Liver (tissue), 9 donors: Measurements from ENCODE around the gene TMEM218. TPM values are rescaled to one million over a fixed set of nuclear protein-coding genes. Genes with fewer than 3 reads are reported as not detected.

Source experiments
- DNase-seq: peaks from one replicate; pipeline ENCODE4 v3.0.0-alpha.2; 2017; ENCODE audit warnings: low spot score
- H3K27ac ChIP-seq, 2 donors: one replicate each; pipeline ENCODE4 v1.7.0; 2013; ENCODE audit warnings: inconsistent platforms in 2 of 2, low read length in 2 of 2, control low read depth in 1 of 2, low read depth in 1 of 2, mild to moderate bottlenecking in 1 of 2
- H3K27me3 ChIP-seq, 4 donors: one replicate each; pipeline versions ENCODE4 v1.6.1 to v1.7.0; 2013; ENCODE audit warnings: low read length in 3 of 4, inconsistent platforms in 1 of 4, mild to moderate bottlenecking in 1 of 4, moderate library complexity in 1 of 4; ENCODE audit not compliant: control insufficient read depth in 4 of 4, insufficient read depth in 4 of 4
- H3K36me3 ChIP-seq, 4 donors: one replicate each; pipeline versions ENCODE4 v1.6.1 to v1.7.0; 2013; ENCODE audit warnings: low read length in 3 of 4, mild to moderate bottlenecking in 3 of 4, low read depth in 1 of 4, moderate library complexity in 1 of 4; ENCODE audit not compliant: control insufficient read depth in 4 of 4, insufficient read depth in 3 of 4
- H3K4me1 ChIP-seq, 4 donors: one replicate each; pipeline versions ENCODE4 v1.6.1 to v1.7.0; 2013; ENCODE audit warnings: low read length in 3 of 4, mild to moderate bottlenecking in 3 of 4, moderate library complexity in 1 of 4; ENCODE audit not compliant: control insufficient read depth in 4 of 4, insufficient read depth in 4 of 4
- H3K4me3 ChIP-seq, 3 donors: one replicate each; pipeline versions ENCODE4 v1.6.1 to v1.7.0; 2013; ENCODE audit warnings: low read length in 3 of 3, control low read depth in 1 of 3, low read depth in 1 of 3, mild to moderate bottlenecking in 1 of 3
- H3K9ac ChIP-seq, 2 donors: one replicate each; pipeline ENCODE4 v1.7.0; 2013; ENCODE audit warnings: low read length in 2 of 2, mild to moderate bottlenecking in 2 of 2, moderate library complexity in 2 of 2, control low read depth in 1 of 2, low read depth in 1 of 2
- H3K9me3 ChIP-seq, 4 donors: one replicate each; pipeline versions ENCODE4 v1.6.1 to v1.7.0; 2013; ENCODE audit warnings: low read length in 3 of 4; ENCODE audit not compliant: control insufficient read depth in 4 of 4
- ATF3 ChIP-seq: IDR thresholded peaks from 2 replicates; pipeline ENCODE4 v1.6.1; 2016; ENCODE audit warnings: antibody characterized with exemption
- CTCF ChIP-seq: fragments of 150-350 bp; IDR thresholded peaks from 2 replicates; pipeline ENCODE4 v1.5.1; 2017; ENCODE audit warnings: improper control_type of control experiment, low read depth, low read length; ENCODE audit not compliant: missing input control
- FOXA1 ChIP-seq: IDR thresholded peaks from 2 replicates; pipeline ENCODE4 v1.6.1; 2016; ENCODE audit warnings: antibody characterized with exemption
- HNF4A ChIP-seq, 2 donors: conservative IDR thresholded peaks; 2 replicates each; pipeline ENCODE4 v1.6.1; 2016; ENCODE audit warnings: antibody characterized with exemption in 2 of 2, mild to moderate bottlenecking in 2 of 2
- HNF4G ChIP-seq: IDR thresholded peaks from 2 replicates; pipeline ENCODE4 v1.6.1; 2016; ENCODE audit warnings: antibody characterized with exemption
- JUND ChIP-seq, 2 donors: IDR thresholded peaks; 2 replicates each; pipeline ENCODE4 v1.6.1; 2016; ENCODE audit warnings: antibody characterized with exemption in 2 of 2
- NR2F2 ChIP-seq: IDR thresholded peaks from 2 replicates; pipeline ENCODE4 v1.6.1; 2016; ENCODE audit warnings: antibody characterized with exemption
- RAD21 ChIP-seq, 2 donors: IDR thresholded peaks; 2 replicates each; pipeline ENCODE4 v1.6.1; 2016; ENCODE audit warnings: antibody characterized with exemption in 2 of 2, mild to moderate bottlenecking in 2 of 2
- REST ChIP-seq: IDR thresholded peaks from 2 replicates; pipeline ENCODE4 v1.6.1; 2016; ENCODE audit warnings: antibody characterized with exemption, mild to moderate bottlenecking
- TAF1 ChIP-seq: conservative IDR thresholded peaks from 2 replicates; pipeline ENCODE4 v1.6.1; 2016; ENCODE audit warnings: antibody characterized with exemption, mild to moderate bottlenecking
- YY1 ChIP-seq: IDR thresholded peaks from 2 replicates; pipeline ENCODE4 v1.6.1; 2016; ENCODE audit warnings: antibody characterized with exemption, mild to moderate bottlenecking
- ZBTB33 ChIP-seq: IDR thresholded peaks from 2 replicates; pipeline ENCODE4 v1.6.1; 2016; ENCODE audit warnings: antibody characterized with exemption
- WGBS: extraction: QIAGEN DNeasy Blood & Tissue Kit; methylation state at CpG from one replicate; pipeline ENCODE4 v1.1.7; 2013; 5-methylcytosine and 5-hydroxymethylcytosine counted together
- polyA plus RNA-seq, 2 donors: library from polyadenylated mRNA; stranded (reverse) in 1 of 2; unstranded in 1 of 2; fragments of 200-250 nt in 1 of 2; fragments of >200 nt in 1 of 2; fragmentation: Nextera tagmentation in 1 of 2; extraction: Ambion mirVana in 1 of 2; gene quantifications; one replicate each; pipeline versions ENCODE4 v1.2.1 to v1.2.3, GENCODE V29; 2013 to 2015
- total RNA-seq, 2 donors: library from RNA; depleted of rRNA; stranded (reverse); fragments of >200 nt; gene quantifications; one replicate each; pipeline ENCODE4 v1.2.3, GENCODE V29; 2014
- donor health status: healthy.
- donor health status: healthy.
- donor health status: healthy.
- donor health status: healthy.
- donor health status: healthy.

The TMEM218 gene
- total and polyA plus RNA-seq, 4 donors: 11.1 to 16.4 (median 14.1) TPM

GRCh38 chr11:125053167-125053566 is 58.3 kb downstream of the TMEM218 start:
- no peaks in the 10 kb centered on the region for H3K4me1 ChIP-seq
- no peak overlapping the region for H3K9ac ChIP-seq
- H3K27me3 ChIP-seq: no peaks in the 10 kb centered on the region
- TF ChIP-seq HNF4G (no peak), TAF1 (no peak), JUND (IDR thresholded peaks at IDR 0.05) (no peak), FOXA1 (no peak), HNF4A (conservative IDR thresholded peaks at IDR 0.05) (no peak), ZBTB33 (no peak), ATF3 (no peak), CTCF (no peak), NR2F2 (no peak), REST (no peak), RAD21 (IDR thresholded peaks at IDR 0.05) (no peak)
- H3K4me3 ChIP-seq: no peak overlapping the region
- no peak for DNase-seq
- no peaks in the 10 kb centered on the region for H3K9me3 ChIP-seq
- H3K36me3 ChIP-seq: no peaks in the 10 kb centered on the region
- no peak overlapping the region for H3K27ac ChIP-seq
- 91% methylated on average over 1 of the region's 1 CpG for WGBS

GRCh38 chr11:125052047-125052446 is 59.4 kb downstream of the TMEM218 start:
- Histone ChIP-seq H3K27me3 (no peaks in the 10 kb centered on the region), H3K4me3 (no peak overlapping the region), H3K9ac (no peak overlapping the region), H3K36me3 (no peaks in the 10 kb centered on the region), H3K4me1 (no peaks in the 10 kb centered on the region), H3K27ac (no peak overlapping the region), H3K9me3 (no peaks in the 10 kb centered on the region)
- TF ChIP-seq YY1 (no peak), HNF4A (conservative IDR thresholded peaks at IDR 0.05) (no peak)
- DNase-seq: no peak
